GM12892 (cell line): ENCODE results near the gene THAP9. TPM values are rescaled to one million over a fixed set of nuclear protein-coding genes. Genes with fewer than 3 reads are reported as not detected.
"Not testable (repeated sequence)": the region's sequence is repeated elsewhere in the genome, so short reads cannot be mapped to it uniquely, and the experiment has no call there.

Source experiments
- DNase-seq: peaks from one replicate; pipeline ENCODE4 v3.0.0; 2011; ENCODE audit not compliant: insufficient read length
- FAIRE-seq: peaks from 2 replicates; lab custom pipeline; 2011; peaks lifted over from hg19 to GRCh38; lab: Jason Lieb, UNC
- POLR2A ChIP-seq: IDR thresholded peaks from 2 replicates; pipeline ENCODE4 v1.6.1; 2011; ENCODE audit warnings: low read depth, low read length, control low read depth
- POLR2AphosphoS5 ChIP-seq: IDR thresholded peaks from 2 replicates; pipeline ENCODE4 v1.6.1; 2011; ENCODE audit warnings: low read depth, low read length, control low read depth
- TAF1 ChIP-seq: IDR thresholded peaks from 2 replicates; pipeline ENCODE4 v1.6.1; 2011; ENCODE audit warnings: low read depth, mild to moderate bottlenecking, control low read depth, low read length, borderline replicate concordance
- polyA plus RNA-seq: library from polyadenylated mRNA; unstranded; fragments of >200 nt; gene quantifications from one replicate; pipeline ENCODE4 v1.2.1, GENCODE V29; 2012; ENCODE audit warnings: missing spikeins, inconsistent platforms; ENCODE audit not compliant: missing spikeins

Gene THAP9
- 2.4 TPM for polyA plus RNA-seq

DNA sequence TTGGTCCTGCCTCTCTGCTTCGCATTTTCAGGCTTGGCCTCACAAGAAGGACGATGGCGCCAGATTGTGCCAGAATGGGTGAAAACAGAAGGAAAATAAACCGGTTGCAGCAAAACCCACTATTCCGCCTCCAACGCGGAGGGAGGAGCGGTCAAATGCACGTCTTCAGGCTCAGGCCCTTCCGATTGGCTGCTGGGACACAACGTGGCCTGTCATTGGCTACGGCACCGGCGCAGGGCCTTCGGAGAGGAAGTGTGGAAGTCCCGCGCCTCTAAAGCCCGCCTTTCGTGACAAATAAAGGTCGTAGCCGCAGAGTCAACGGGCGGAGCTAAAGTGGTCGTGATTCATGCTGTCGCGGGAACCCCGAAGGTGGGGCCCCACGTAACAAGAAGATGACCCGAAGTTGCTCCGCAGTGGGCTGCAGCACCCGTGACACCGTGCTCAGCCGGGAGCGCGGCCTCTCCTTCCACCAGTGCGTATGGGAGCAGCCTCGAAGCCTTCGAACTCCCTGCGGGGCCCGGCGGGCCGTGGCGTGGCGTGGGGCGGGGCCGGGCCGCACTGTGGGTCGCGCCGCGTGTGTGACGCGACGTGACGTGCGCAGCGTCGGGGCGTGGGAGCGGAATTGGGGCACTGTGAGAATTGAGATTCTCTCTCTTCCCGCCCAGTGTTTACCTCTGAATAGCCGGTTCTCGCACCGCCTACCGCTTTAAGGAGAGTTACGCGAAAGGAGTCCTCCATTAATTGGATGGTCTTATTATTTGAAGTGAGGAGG, at the start of gene THAP9:
Gene THAP9 (plus strand): TSS at position 325 of the 772 bp plus-strand sequence. CDS start 68 bp downstream, at position 393.
- peak; percentile 99 for FAIRE-seq
- TF ChIP-seq POLR2AphosphoS5: peak; percentile 97
- peak; percentile 98 for TF ChIP-seq TAF1
- TF ChIP-seq POLR2A: peak; percentile 96
- peak; percentile 75 for DNase-seq

DNA sequence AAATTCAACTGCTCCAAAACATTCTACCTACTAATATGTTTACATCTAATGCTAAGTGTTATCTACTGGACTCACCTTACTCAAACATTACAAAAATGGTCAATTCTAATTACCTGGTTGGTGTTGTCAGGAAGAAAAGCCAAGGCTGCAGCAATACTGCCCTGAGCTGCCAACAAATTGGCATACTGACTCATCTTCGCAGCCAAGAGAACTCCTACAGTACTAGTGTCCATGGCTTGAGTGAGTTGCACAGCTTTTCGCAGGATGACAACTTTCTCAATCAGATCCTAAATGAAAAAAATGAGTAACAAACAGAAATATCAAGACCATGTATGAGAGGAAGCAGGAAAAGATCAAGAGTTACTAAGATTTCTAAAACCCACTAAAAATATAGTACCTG, 49.2 kb upstream of the THAP9 start:
- no peak for FAIRE-seq
- DNase-seq: no peak
- no peak for TF ChIP-seq POLR2A

DNA sequence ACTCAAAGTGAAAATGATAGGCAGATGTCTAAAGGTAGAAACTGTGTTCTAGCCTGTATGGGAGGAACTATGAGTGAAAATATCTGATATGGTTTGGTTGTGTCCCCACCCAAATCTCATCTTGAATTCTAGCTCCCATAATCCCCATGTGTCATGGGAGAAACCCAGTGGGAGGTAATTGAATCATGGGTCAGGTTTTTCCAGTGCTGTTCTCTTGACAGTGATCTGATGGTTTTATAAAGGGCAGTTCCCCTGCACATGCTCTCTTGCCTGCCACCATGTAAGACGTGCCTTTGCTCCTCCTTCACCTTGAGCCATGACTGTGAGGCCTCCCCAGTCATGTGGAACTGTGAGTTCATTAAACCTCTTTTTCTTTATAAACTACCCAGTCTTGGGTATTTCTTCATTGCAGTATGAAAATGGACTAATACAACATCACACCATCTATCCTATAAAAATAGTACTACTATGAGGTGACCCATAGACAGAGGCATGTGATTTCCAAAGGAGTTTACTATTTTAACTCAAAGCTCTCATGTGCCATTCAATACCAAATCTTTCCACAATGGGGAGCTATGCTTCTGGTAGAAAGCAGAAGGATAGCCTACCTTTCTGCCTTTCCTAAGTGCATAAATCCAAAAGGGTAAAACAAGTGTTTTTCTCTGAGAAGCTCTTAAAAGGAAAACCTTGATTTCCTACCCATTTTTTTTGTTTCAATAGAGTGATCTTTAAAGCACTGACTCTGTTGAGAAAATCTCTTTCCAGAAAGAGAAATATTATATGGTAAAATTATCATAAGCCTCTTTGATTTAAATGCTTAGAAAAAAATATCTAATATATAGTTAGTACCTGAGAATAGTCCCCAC, 48.4 kb upstream of the THAP9 start:
- FAIRE-seq (no peak), DNase-seq (no peak)
- TF ChIP-seq POLR2A: no peak
- TF ChIP-seq POLR2AphosphoS5: no peak
- no peak for TF ChIP-seq TAF1

DNA sequence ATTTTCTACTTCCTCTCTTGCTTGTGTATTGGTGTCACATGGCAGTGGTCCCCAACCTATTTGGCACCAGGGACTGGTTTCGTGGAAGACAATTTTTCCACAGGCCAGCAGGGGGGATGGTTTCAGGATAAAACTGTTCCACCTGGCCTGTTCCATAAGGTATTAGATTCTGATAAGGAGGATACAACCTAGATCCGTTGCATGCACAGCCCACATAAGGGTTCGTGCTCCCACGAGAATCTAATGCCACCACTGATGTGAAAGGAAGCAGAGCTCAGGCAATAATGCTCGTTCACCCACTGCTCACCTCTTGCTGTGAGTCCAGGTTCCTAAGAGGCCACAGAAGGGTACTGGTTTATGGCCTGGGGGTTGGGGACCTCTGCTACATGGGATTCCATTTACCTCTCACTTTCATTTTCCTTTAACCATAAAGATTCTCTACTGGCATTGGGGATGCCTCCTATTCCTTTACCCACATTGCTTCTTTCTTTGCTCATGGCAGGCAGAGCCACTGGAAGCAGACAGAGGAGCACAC, 47.7 kb upstream of the THAP9 start:
- no peak for FAIRE-seq
- no peak for TF ChIP-seq POLR2A
- TF ChIP-seq POLR2AphosphoS5: no peak
- no peak for TF ChIP-seq TAF1
- no peak for DNase-seq

GRCh38 chr4:82860487-82860886, 40.0 kb upstream of the THAP9 start:
- not testable (repeated sequence) for FAIRE-seq

GRCh38 chr4:82861529-82861928, 39.0 kb upstream of the THAP9 start:
- no peak for DNase-seq
- FAIRE-seq: no peak
- no peak for TF ChIP-seq POLR2A

More at GRCh38 chr4:82860487-82860886, 40.0 kb upstream of the THAP9 start:
- DNase-seq: not testable (repeated sequence)

GRCh38 chr4:82864336-82864979, 36.1 kb upstream of the THAP9 start:
- FAIRE-seq: no peak
- no peak for DNase-seq
- TF ChIP-seq TAF1: no peak
- no peak for TF ChIP-seq POLR2AphosphoS5
- TF ChIP-seq POLR2A: no peak

DNA sequence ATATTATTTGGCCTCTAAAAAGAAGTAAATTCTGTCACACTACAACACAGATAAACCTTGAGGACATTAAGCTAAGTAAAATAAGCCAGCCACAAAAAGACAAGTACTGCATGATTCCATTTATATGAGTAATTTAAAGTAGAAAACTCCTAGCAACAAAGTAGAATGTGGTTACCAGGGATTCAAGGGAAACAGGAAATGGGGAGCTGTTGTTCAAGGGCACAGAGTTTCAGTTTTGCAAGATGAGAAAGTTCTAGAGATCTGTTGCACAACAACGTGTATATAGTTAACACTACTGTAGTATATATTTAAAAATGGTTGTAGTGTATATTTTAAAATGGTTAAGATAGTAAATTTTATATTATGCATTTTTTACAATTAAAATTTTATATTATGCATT, 34.9 kb upstream of the THAP9 start:
- no peak for TF ChIP-seq POLR2AphosphoS5
- TF ChIP-seq POLR2A: no peak
- TF ChIP-seq TAF1: no peak
- FAIRE-seq: no peak
- no peak for DNase-seq

DNA sequence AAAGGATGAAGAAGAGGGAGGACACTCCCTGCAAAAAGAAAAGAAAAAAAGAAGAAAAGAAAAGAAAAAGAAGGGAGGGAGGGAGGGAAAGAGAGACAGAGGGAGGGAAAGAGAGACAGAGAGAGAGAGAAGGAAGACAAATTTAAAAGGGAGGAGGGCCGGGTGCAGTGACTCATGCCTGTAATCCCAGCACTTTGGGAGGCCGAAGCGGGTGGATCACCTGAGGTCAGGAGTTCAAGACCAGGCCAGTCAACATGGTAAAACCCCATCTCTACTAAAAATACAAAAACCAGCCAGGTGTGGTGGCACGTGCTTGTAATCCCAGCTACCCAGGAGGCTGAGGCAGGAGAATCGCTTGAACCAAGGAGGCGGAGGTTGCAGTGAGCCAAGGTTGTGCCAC, 34.5 kb upstream of the THAP9 start:
- not testable (repeated sequence) for FAIRE-seq, DNase-seq

DNA sequence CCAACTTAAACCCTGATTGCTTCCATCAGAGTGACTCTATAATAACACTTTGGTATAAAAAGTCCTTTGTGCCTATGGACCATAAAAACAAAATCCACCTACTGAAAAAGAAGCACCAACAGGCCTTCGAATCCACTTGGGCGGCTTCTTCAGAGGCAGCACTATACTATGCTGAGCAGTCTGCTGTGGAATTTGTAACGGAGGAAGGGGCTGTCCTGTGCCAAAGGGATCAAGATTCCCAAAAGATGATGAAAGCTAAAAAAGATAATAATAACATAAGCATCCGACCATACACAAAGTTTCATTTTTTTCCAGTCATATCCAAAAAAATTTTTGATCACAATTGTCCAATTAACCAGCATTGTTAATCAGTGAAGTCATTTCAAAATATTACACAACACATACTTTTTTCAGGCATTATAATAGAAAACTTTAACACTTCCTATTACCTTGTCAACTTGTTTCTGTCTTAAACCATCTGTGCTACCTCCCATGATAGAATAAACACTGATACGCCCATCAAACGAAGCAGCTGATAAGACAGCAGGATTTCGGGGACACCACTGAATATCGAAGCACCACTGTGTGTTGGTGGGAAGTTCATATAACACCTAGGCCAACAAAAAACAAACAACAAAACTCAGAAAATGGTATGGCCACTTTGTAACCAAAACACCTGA, 33.7 kb upstream of the THAP9 start:
- FAIRE-seq: peak; percentile 54
- no peak for TF ChIP-seq POLR2AphosphoS5
- TF ChIP-seq POLR2A: no peak
- no peak for TF ChIP-seq TAF1

DNA sequence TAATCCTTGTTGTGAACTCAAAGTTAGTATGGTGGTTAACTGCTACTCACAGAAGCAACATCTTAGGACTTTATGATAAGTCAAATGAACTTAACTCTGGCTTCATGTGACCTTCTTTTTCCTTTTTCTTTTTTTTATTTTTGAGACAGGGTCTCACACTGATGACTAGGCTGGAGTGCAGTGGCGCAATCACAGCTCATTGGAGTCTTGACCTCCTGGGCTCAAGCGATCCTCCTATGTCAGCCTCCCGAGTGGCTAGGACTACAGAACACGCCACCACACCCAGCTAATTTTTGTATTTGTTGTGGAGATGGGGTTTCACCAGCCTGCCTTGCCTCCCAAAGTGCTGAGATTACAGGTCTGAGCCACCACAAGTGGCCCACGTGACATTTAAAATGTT, 32.0 kb upstream of the THAP9 start:
- DNase-seq (no peak), FAIRE-seq (no peak)
- TF ChIP-seq TAF1: no peak
- no peak for TF ChIP-seq POLR2A

More for the DNA sequence above, 33.7 kb upstream of the THAP9 start:
- no peak for DNase-seq

GRCh38 chr4:82885410-82885809, 15.1 kb upstream of the THAP9 start:
- FAIRE-seq (no peak), DNase-seq (no peak)
- TF ChIP-seq POLR2AphosphoS5 (no peak), TAF1 (no peak), POLR2A (no peak)
